ENCODE measurements around the gene SFTPB.
A peak's percentile ranks its signal among the peaks of the same experiment; 100 is the strongest.
"Not testable (repeated sequence)": the region's sequence is repeated elsewhere in the genome, so short reads cannot be mapped to it uniquely, and the experiment has no call there.

Gene SFTPB

DNA sequence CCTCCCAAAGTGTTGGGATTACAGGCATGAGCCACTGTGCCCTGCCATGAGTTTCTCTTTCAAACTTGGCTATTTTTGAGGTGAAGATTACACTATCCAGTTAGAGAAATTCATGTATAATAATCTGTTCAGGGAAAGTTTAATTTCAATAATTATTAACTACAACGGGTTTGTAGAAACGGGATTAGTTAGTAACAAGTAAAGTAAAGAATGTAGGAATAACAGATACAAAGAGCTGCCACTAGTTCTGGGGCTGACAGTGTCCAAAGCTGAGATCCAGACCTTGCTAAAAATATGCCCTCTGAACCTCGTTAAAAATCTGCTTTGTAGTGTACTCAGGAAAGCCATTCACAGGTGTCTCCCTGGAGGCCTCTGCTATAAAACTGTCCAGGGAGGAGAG is 16.9 kb downstream of the SFTPB start:
- DNase-seq, result no peak

DNA sequence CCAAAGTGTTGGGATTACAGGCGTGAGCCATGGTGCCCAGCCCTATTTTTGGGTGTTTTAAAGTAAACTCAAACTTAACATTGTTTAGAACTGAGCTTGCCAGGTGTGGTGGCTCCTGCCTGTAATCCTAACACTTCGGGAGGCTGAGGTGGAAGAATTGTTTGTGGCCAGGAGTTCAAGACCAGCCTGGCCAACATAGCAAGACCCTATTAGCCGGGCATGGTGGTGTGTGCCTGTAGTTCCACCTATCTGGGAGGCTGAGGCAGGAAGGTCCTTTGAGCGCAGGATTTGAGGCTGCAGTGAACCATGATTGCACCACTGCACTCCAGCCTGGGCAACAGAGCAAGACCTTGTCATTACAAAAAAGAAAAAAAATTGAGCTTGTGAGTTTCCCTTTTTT is 17.5 kb downstream of the SFTPB start:
- no peak for DNase-seq

DNA sequence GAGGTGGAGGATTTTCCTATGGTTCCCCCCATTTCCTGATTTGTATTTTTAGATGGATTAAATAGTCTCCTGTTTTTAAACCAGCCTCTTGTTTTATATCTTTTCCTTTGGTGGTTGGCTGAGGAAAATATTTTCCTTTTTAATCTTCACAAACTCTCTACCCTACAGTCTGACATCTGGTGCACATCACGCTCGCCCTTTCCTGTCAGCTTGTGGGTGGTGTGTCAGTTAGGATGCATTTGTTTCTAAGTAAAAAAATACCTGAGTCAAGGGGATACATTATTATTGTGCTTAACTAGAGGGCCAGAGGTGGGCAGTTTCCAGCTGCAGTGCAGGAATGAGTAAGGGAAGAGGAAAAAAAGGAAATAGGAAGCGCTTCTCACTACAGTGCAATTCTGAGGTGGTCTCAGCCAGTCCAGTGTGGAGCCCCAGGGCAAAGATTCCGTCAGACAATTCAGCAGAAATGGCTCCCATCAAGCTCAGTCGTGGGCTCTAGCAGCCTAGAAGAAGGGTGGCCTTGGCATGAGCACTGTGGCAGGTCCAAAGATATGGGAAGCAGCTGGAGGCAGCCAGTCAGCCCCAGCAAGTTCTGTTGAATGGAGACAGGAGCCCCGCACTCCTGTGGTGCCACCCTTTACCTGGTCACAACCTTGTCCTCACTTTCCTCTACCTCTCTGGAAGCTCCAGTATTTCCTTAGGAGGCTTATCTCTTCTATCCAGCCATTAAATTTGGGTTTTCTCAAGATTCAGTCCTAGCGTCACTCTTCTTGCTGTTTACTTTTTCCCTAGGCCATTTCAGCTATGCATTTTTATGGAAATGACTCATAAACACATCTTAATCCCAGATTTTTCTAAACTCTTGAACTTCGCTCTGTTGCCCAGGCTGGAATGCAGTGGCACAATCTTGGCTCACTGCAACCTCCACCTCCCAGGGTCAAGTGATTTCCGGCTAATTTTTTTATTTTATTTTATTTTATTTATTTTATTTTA is 18.5 kb downstream of the SFTPB start:
- DNase-seq, result peak; percentile 24

DNA sequence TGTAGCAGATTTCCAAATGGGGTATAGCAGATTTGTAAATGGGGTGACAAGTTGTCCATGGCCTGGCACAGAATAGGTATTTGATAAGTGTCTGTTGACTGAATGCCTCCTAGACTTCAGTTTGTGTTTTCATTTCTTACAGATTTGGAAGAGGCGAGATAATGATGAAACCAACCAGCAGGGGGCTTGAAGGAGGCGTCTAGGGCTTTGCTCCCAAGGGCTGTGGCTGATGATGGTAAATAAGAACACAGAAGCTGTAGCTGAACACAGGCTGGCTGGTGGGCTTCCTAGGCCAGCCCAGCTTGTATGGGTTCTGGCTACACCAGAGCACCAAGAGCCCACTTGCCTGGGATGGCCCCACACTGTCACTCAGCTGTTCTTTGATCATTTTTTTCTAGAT is 19.4 kb downstream of the SFTPB start:
- no peak for DNase-seq

DNA sequence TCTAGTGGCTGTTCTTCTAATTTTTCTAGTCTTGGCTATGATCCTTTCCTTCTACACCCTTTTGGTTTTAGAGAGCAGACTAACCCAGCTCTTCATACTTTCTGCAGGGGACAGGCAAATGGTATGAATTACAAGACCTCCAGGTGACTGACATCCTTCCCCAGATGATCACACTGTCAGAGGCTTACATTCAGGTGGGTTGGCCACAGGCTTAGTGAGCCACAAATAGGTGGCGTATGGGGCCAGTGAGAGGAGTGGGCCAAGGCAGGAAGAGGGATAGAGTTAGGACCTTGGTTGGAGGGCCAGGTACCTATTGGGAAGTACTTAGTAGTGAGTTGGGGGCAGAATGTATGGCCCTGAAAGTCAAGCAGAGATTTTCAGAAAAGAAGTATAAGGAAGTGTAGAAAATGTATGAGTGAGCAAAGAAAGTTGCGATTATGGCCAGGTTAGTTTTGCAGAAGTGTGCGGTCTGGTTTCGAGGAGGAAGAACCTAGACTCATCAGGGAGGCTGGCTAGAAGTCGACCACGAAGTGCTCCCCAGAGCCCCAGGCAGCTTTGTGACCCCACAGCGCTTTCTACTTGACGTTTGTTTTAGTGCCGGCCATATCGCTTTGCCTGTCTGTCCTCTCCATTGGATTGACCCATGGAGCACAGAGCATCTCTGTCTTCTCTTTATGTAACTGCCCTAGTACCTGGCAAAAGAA is 20.0 kb downstream of the SFTPB start:
- no peak for DNase-seq

DNA sequence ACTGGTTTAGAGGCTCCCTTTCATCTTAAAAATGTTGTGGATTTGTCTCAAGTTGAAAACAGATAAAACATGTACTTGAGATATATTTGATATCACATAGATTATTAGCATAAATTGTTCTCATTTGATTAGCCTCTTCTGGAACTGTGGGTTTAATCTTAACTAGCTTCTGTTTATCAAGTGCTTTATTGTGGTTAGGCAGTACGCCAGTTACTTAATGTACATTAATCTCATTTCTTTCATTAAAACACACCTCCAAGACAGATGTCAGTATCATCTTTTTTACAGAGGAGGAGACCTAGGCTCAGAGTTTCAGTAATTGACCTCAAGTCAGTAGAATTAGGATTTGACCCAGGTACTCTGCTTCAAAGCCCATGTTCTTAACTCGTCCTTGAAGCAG is 21.8 kb downstream of the SFTPB start:
- no peak for DNase-seq

DNA sequence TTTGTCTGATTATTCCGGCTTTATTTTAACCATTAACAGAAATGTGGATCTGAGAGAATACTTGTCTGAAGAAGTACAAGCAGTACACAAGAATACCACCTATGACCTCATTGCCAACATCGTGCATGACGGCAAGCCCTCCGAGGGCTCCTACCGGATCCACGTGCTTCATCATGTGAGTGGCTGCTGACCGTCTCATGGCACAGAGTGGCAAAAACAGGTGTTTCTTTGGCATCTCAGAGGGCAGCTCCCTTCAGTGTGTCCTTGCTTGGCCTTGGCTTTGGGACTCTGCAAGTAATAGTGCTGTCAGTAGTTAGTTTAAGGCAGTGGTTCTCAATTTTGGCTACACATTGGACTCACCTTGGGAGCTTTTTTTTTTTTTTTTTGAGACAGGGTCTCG is 23.1 kb downstream of the SFTPB start:
- no peak for DNase-seq

DNA sequence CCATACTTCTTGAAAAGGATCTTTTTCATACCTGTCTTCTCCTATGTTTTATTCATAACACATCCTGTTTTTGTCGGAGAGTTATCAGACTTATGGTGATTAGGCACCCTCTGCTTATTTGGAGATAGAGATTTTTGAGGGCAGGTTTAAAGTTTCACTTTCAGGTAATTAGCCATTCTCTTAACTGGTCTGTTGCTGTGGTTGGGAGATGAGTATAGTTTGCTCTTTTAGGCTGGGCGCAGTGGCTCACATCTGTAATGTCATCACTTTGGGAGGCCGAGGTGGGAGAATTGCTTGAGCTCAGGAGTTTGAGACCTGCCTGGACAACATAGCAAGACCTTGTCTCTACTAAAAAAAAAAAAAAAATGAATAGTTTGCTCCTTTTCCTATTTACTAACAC is 25.3 kb downstream of the SFTPB start:
- DNase-seq, result no peak

DNA sequence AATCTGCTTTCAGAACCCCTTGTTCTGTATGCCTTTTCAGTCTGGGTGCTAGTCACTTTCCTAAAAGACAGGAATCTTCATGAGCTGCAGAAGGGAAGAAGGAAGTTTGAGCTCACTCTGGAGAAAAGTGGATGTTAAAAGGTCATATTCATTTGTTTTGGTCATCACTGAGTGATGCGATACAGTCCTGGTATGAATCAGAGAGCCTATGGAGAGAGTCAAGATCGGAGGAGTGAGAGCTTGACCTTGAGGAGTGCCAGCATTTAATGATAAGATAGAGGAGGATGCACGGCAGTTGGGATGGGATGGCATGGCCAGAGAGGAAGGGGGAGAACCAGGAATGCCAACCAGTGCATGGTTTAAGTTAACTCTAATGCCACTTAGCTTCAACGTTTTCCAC is 32.4 kb downstream of the SFTPB start:
- peak; percentile 52 for DNase-seq

DNA sequence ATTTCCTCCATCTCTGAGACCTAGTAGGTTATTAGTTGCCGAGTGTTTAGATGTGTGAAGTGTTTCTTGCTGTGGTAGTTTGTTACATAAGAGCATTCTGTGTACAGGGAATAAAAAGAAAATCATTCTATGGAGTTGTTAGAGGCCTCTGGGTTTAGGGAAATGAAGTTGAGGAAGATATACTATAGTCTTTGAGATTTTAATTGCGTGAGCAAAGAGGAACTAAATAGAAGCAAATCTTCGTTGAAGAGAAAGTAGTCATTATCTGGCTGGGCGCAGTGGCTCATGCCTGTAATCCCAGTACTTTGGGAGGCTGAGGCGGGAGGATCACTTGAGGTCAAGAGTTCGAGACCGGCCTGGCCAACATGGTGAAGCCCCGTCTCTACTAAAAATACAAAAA is 33.0 kb downstream of the SFTPB start:
- DNase-seq, result no peak

DNA sequence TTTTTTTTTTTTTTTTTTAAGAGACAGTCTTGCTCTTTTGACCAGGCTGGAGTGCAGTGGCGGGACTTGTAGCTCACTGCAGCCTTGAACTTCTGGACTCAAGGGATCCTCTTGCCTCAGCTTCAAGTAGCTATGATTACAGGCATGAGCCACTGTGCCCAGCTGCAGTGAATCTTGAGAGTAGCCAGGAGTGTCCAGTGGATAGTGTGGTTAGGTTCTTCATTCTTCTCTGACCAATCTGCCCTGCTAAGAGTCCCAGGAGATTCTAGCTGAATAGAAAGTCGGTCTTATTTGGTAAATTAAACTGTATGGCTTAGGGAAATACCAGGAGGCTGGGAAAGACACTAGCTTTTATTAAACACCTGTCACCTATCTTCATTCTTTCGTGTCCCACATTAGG is 36.7 kb downstream of the SFTPB start:
- DNase-seq, result no peak

DNA sequence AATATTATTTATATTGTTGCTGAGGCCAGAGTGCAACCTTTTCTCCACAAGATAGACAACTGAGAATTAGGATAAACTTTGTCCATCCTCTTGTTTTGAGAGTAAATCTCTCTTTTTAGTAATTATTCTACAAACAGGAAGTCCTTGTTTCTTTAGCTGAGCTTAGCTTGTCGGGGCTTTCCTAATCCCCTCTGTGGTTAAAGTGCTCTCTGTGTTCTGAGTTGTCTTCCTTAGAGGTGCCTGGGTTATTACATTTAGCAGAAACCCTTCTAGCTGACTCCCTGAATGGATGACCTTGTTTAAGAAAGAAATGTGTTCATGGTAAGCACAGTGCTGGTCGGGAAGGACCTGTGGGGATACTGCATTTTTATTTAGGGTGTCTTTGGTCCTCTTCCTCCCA is 39.3 kb downstream of the SFTPB start:
- no peak for DNase-seq

DNA sequence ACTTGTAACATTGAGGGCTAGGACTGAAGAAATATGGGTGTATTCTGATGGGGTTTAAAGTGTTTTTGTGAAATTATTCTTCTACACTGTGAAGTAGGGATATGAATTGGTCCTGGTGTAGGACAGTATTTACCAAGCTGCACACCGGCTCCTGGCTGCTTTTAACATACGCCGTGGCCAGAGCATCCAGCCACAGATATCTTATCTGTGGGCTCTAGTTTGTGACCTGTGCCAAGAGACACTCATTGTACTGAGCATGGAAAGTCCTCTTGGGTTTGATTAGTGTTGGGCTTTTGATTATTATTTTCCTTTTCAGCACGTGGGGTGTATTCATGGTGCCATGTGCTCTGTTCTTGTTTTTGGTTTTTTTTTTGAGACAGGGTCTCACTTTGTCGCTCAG is 44.0 kb downstream of the SFTPB start:
- no peak for DNase-seq

DNA sequence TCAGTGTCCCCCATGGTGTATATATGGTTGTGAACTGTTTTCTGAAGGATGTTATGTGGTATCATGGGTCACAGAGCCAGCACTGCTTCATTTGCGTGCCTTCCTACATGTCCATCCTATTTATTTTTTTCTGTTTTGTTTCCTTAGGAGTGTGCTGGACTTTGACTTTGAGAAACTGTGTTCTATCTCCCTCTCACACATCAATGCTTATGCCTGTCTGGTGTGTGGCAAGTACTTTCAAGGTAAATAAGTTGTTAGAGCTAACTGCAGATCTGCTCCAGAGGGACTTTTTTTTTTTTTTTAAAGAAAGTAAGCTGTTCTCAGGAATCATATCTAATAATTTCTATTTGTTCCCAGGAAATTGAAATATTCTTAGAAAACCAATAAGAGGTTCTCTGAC is 46.7 kb downstream of the SFTPB start:
- DNase-seq, result no peak

DNA sequence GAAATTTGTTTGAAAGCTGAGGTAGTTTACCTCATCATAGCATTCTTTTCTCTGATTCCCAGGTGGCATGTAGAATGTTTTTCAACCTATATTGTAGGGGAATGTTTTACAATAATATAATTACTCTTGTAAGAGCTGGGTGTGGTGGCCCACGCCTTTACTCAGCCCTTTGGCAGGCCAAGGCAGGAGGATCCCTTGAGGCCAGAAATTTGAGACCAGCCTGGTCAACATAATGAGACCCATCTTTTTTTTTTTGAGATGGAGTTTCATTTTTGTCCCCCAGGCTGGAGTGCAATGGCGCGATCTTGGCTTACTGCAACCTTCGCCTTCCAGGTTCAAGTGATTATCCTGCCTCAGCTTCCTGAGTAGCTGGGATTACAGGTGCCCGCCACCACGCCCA is 48.4 kb downstream of the SFTPB start:
- no peak for DNase-seq

DNA sequence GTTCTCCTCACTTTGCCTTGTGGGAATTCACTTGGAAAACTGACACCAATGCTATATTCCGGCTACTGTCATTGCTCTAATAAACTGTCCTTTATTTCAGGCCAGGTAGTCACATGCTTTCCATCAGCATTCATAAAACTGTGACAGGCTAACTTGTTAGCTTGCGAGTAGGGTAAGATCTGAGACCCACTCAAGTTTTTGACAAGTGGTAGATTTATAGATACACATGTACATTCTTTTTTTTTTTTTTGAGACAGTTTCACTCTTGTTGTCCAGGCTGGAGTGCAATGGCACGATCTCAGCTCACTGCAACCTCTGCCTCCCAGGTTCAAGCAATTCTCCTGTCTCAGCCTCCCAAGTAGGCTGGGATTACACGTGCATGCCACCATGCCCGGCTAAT is 50.3 kb downstream of the SFTPB start:
- DNase-seq, result not testable (repeated sequence)

DNA sequence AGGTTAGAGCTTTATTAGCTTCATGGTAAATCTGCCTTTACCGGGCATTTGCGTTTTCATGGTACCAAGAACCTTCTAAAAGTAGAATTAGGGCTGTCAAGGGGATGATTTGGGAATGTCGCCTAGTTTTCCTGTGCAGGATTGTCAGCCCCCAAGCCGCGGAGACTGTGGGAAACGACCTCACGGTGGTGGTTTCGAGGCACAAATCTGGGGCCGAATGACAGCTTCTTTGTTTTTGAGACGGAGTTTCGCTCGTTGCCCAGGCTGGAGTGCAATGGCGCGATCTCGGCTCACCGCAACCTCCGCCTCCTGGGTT is 52.6 kb downstream of the SFTPB start:
- DNase-seq, result no peak

DNA sequence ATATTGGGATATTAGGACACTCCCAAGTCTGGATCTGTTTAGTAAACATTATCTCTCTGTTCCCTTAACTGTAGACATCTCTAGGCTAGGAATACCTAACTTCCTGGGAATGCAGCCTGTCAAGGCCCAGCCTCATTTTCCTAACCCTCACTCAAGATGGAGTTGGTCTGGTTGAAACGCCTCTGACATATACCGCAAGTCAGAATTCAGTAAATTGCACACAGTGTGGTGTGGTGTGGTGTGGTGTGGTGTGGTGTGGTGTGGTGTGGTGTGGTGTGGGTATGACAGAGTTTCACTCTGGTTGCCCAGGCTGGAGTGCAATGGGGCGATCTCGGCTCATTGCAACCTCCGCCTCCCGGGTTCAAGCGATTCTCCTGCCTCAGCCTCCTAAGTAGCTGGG is 53.2 kb downstream of the SFTPB start:
- not testable (repeated sequence) for DNase-seq

DNA sequence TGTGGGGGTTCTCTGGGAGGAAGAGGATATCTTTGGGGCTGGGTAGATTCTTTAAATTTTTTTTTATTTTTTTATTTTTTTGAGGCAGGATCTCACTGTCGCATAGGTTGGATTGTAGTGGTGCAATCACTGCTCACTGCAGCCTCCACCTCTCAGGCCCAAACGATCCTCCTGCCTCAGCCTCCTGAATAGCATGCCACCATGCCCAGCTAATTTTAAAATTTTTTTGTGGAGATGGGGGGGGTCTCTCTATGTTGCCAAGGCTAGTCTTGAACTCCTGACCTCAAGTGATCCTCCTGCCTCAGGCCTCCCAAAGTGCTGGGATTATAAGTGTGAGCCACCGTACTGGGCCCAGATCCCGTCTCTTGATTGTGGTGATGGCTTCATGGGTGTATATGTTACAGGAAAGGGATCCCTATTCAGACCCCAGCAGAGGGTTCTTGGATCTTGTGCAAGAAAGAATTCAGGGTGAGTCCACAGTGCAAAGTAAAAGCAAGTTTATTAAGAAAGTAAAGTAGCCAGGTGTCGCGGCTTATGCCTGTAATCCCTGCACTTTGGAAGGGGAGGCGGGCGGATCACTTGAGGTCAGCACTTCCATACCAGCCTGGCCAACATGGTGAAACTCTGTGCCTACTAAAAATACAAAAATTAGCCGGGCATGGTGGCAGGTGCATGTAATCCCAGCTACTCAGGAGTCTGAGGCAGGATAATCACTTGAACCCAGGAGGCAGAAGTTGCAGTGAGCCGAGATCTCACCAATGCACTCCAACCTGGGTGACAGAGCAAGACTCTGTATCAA is 54.1 kb downstream of the SFTPB start:
- no peak for DNase-seq

DNA sequence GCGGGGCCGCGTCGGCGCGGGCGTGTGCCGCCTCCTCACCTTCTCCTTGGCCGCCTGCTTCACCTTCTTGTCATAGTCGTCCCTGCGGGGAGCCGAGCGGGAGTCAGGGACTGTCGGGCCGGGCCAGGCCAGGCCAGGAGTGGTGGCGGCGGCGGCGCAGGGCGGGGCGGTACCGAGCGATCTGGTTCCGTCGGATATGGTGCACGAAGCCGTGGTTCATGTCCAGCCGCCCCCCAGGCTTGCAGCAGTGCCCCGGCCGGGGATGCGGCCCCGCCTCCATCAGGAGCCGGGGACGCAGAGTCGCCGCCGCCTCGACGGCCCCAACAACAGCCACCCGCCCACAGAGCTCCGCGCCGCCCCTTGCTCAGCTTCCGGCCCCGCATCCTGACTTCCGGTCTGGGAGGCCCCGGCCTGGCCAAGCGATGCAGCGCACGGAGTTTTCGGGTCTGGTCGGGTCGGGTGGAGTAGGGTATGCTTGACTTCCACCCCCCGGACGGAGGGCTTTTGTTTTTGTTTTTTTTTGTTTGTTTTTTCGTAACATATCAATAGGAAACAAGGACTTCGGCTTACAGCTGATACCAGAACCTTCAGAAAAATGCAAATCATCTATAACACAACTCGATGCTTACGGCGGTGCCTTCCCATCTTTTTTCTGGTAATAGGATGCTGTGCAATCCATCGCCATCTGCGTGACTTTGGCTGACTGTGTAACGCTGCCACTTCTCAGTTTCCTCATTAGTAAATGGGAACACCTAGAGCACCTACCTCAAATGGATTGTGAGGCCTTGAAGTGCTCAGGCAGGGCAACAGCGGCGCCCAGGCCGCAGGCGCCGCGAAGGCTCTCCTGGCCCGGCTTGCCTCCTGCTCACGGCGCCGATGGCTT is 56.1 kb downstream of the SFTPB start, which contains the start of gene C2orf68:
C2orf68 (minus strand) TSS at position 362 of the 883 bp plus-strand sequence; CDS start at position 280, 82 bp downstream.
- peak; percentile 86 for DNase-seq

DNA sequence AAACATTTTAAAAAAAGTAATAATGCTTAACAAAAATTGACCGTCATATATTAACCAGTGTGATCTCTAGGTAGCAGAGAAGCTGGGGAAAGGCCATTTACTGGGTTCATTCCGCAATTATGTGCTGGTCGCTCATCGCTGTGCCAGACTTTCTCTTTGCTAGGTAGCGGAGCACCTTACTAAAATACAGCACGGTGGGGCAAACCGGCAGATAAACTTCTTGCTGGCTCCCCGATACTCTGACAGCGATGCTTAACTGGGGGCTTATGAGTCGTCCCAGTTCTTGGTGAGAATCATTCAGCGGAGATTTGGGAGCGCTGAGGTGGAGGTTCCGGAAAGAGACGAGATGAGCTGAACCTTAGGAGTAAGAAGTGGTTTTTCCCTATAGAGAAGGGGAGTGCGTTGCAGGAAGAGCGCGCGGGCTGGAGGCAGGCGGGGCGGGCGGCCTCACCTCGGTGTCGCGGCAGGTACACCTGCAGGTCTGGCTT is 56.7 kb downstream of the SFTPB start:
- no peak for DNase-seq
